Measurements from ENCODE around the gene SLC17A7. TPM values are rescaled to one million over a fixed set of nuclear protein-coding genes. Genes with fewer than 3 reads are reported as not detected.

Gene SLC17A7
- total RNA-seq, 1 donor from 2014 or later: 15.4 TPM

DNA sequence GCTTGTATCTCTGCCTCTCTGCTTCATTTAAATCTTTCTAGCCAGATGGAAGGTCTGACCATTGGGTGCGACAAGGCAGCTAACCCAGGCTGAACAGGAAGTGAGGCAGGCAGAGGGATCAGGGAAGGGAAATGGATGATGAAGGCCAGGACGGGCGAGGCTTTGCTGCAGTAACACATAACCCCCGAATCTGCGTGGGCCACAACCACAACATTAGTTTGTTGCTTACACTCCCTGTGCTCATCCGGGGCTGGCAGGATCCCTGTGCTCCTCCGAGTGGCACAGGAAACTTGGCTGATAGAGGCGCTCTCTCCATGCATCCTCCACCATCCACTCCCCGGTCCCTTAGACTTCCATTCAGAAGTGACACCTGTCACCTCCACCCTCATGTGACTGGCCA, 31.6 kb upstream of the SLC17A7 start:
- Histone ChIP-seq H3K27me3 (no peaks in the 10 kb centered on the region), H3K27ac (no peak overlapping the region), H3K4me1 (peaks cover 0 to 4% of the 10 kb centered on the region in 2 donors), H3K4me3 (no peak overlapping the region), H3K9me3 (no peaks in the 10 kb centered on the region), H3K36me3 (no peaks in the 10 kb centered on the region)
- no peak for DNase-seq (ENCODE audit: low spot score in 2 of 2)
- intact Hi-C loops (cut with DNase I): no loop called here
- TF ChIP-seq, protein P1, sequence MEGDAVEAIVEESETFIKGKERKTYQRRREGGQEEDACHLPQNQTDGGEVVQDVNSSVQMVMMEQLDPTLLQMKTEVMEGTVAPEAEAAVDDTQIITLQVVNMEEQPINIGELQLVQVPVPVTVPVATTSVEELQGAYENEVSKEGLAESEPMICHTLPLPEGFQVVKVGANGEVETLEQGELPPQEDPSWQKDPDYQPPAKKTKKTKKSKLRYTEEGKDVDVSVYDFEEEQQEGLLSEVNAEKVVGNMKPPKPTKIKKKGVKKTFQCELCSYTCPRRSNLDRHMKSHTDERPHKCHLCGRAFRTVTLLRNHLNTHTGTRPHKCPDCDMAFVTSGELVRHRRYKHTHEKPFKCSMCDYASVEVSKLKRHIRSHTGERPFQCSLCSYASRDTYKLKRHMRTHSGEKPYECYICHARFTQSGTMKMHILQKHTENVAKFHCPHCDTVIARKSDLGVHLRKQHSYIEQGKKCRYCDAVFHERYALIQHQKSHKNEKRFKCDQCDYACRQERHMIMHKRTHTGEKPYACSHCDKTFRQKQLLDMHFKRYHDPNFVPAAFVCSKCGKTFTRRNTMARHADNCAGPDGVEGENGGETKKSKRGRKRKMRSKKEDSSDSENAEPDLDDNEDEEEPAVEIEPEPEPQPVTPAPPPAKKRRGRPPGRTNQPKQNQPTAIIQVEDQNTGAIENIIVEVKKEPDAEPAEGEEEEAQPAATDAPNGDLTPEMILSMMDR (IDR thresholded peaks at IDR 0.05): no peak

DNA sequence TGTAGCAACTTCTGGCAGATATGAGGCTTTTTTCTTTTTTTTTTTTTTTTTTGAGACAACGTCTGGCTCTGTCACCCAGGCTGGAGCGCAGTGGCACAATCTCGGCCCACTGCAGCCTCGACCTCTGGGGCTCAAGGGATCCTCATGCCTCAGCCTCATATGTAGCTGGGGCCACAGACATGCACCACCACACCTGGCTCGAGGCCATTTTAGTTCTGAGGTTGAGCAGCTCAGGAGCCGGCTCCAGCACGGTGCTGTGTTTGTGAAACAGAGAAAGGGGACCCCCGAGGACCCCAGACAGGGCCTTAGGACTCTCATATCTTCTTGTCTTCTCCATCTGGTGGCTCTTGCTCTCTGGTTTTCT, 29.3 kb upstream of the SLC17A7 start:
- intact Hi-C loops (cut with DNase I): no loop called here
- no peaks in the 10 kb centered on the region for H3K9me3 ChIP-seq
- no peak overlapping the region for H3K27ac ChIP-seq
- no peak for DNase-seq (ENCODE audit: low spot score in 2 of 2)
- H3K36me3 ChIP-seq: peaks cover 4 to 5% of the 10 kb centered on the region in 2 donors
- no peak overlapping the region for H3K4me3 ChIP-seq
- H3K4me1 ChIP-seq: peaks cover 0 to 4% of the 10 kb centered on the region in 2 donors
- TF ChIP-seq, protein P1 (IDR thresholded peaks at IDR 0.05): no peak
- H3K27me3 ChIP-seq: no peaks in the 10 kb centered on the region

DNA sequence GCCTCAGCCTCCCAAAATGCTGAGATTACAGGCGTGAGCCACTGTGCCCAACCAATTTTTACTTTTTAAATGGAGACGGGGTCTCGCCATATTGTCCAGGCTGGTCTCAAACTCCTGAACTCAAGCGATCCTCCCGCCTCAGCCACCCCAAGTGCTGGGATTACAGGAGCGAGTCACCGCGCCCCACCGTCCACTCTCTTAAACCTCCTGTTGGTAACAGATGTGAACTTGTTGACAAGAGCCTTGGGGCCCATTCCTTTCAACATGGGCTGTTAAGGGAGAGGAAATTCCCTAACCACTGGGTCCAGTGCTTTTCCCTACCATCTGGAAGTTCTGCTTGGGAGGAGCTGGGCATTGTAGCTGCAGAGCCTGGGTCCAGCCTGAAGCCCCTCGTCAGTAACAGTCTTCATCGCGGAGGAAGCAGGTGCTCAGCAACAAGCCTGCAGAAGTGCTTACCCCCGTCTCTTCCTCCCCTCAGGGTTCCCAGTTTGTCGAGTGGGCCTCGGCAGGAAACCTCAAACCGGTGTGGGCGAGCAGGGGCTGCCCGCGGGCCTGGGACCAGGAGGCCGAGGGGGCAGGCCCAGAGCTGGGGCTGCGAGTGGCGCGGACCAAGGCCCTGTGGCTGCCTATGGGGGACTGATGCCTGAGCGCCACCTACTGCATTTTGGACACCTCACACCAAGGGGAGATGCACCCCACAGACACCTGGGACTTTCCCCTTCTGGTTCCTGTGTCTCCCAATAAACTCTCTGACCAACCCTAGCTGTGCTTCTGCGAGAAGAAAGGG, 28.7 kb upstream of the SLC17A7 start:
- TF ChIP-seq, protein P1 (IDR thresholded peaks at IDR 0.05): peak in 1 of 3 experiments; percentile 6
- Histone ChIP-seq H3K27ac (peak overlapping the region in 1 of 2 donors; percentile 18), H3K9me3 (no peaks in the 10 kb centered on the region), H3K4me1 (peaks cover 0 to 4% of the 10 kb centered on the region in 2 donors), H3K4me3 (no peak overlapping the region), H3K36me3 (peaks cover 4 to 6% of the 10 kb centered on the region in 2 donors), H3K27me3 (no peaks in the 10 kb centered on the region)
- DNase-seq (ENCODE audit: low spot score in 2 of 2): no peak
- intact Hi-C loops (cut with DNase I): no loop called here

DNA sequence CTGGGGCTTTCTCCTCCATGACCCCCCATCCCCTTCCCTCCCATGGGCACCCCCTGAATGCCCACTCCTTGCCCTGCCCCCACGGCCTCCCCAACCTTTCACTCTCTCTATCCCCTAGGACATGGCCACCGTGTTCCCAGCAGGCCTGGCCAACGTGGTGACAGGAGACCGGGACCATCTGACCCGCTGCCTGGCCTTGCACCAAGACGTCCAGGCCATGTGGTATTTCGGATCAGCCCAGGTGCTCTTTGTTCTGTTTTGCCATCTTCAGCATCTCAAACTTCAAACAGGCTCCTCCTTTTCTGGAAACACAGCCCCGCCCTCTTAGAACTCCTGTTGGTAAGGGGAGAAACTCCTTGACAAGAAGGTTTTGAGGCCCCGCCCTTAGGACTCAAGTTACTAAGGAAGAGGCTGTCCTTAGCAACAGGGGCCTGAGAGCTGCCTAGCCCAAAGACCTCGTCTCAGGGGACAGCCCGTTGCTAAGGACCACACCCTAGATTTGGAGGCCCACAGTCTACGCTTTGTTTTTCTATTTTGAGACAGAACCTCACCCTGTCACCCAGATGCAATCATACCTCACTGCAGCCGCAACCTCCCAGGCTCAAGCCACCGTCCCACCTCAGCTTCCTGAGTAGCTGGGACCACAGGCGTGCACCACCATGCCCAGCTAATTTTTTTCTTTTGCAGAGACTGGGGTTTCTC, 27.6 kb upstream of the SLC17A7 start:
- no peaks in the 10 kb centered on the region for H3K9me3 ChIP-seq
- H3K27me3 ChIP-seq: no peaks in the 10 kb centered on the region
- H3K27ac ChIP-seq: peak overlapping the region in 1 of 2 donors; percentile 52
- H3K36me3 ChIP-seq: peaks cover 4 to 12% of the 10 kb centered on the region in 2 donors
- H3K4me1 ChIP-seq: peaks cover 0 to 4% of the 10 kb centered on the region in 2 donors
- DNase-seq (ENCODE audit: low spot score in 2 of 2): peak in 1 of 2 donors; percentile 90
- TF ChIP-seq, protein P1 (IDR thresholded peaks at IDR 0.05): no peak
- intact Hi-C loops (cut with DNase I): no loop called here
- no peak overlapping the region for H3K4me3 ChIP-seq

DNA sequence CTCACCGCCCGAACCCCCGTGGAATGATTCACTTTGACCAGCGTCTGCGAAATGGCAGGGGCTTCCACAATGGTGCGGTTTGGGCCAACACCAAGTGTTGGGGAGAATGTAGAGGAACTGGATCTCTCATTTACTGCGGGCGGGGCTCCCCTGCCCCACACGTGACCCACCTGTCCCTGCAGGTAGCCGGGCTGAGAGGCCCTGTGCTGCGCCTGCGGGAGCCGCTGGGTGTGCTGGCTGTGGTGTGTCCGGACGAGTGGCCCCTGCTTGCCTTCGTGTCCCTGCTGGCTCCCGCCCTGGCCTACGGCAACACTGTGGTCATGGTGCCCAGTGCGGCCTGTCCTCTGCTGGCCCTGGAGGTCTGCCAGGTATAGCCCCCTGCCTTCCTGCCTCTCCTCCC, 26.9 kb upstream of the SLC17A7 start:
- H3K27me3 ChIP-seq: no peaks in the 10 kb centered on the region
- no peak overlapping the region for H3K4me3 ChIP-seq
- TF ChIP-seq, protein P1 (IDR thresholded peaks at IDR 0.05): no peak
- H3K4me1 ChIP-seq: no peaks in the 10 kb centered on the region
- DNase-seq (ENCODE audit: low spot score in 2 of 2): no peak
- H3K9me3 ChIP-seq: no peaks in the 10 kb centered on the region
- intact Hi-C loops (cut with DNase I): no loop called here
- H3K36me3 ChIP-seq: peaks cover 4 to 12% of the 10 kb centered on the region in 2 donors
- H3K27ac ChIP-seq: peak overlapping the region in 1 of 2 donors; percentile 52
